HuH-7.5 (cell line): Measurements from ENCODE around the gene ALDH1A2.

ENCODE experiments used
- DNase-seq: peaks from one replicate; pipeline ENCODE4 v3.0.0; 2011; ENCODE audit warnings: low spot score

The ALDH1A2 gene

GRCh38 chr15:57994221-57995049, 71.1 kb downstream of the ALDH1A2 start:
- DNase-seq = no peak

- DNase-seq = no peak
These were observed 71.9 kb downstream of the ALDH1A2 start for GRCh38 chr15:57993409-57994145.

- no peak for DNase-seq
These were observed 72.7 kb downstream of the ALDH1A2 start for GRCh38 chr15:57992761-57993355.

- no peak for DNase-seq
These were observed 92.0 kb downstream of the ALDH1A2 start for GRCh38 chr15:57973534-57973933.

- no peak for DNase-seq
These were observed 92.6 kb downstream of the ALDH1A2 start for GRCh38 chr15:57972864-57973263.

- no peak for DNase-seq
These were observed 95.5 kb downstream of the ALDH1A2 start for GRCh38 chr15:57969996-57970395.

GRCh38 chr15:57969355-57969754, 96.2 kb downstream of the ALDH1A2 start:
- no peak for DNase-seq

GRCh38 chr15:57962887-57963286, 102.6 kb downstream of the ALDH1A2 start:
- no peak for DNase-seq

GRCh38 chr15:57961919-57962318, 103.6 kb downstream of the ALDH1A2 start:
- DNase-seq = no peak

GRCh38 chr15:57957113-57957512, 108.4 kb downstream of the ALDH1A2 start:
- DNase-seq = no peak

GRCh38 chr15:57953874-57954273, 111.6 kb downstream of the ALDH1A2 start:
- DNase-seq = no peak

GRCh38 chr15:57951328-57951932, 114.1 kb downstream of the ALDH1A2 start:
- DNase-seq = no peak

- no peak for DNase-seq
These were observed 115.0 kb downstream of the ALDH1A2 start for GRCh38 chr15:57950381-57950946.

GRCh38 chr15:57949374-57949943, 116.1 kb downstream of the ALDH1A2 start:
- DNase-seq = no peak

- no peak for DNase-seq
These were observed 116.9 kb downstream of the ALDH1A2 start for GRCh38 chr15:57948351-57949289.

GRCh38 chr15:57947781-57948180, 117.7 kb downstream of the ALDH1A2 start:
- no peak for DNase-seq

GRCh38 chr15:57947282-57947681, 118.2 kb downstream of the ALDH1A2 start:
- DNase-seq = no peak

- no peak for DNase-seq
These were observed 118.9 kb downstream of the ALDH1A2 start for GRCh38 chr15:57946491-57947048.

GRCh38 chr15:57945616-57946015, 119.9 kb downstream of the ALDH1A2 start:
- no peak for DNase-seq

GRCh38 chr15:57943754-57944420, 121.6 kb downstream of the ALDH1A2 start:
- DNase-seq = no peak
